H1 (cell line): ENCODE measurements around the gene ANGPTL8. TPM values are rescaled to one million over a fixed set of nuclear protein-coding genes. Genes with fewer than 3 reads are reported as not detected.

ENCODE experiments used
- CTCF ChIA-PET: fragments of 300-600 bp; sonication (Branson Sonifier 250); formaldehyde crosslinking; loops from one replicate; lab custom pipeline; 2021; ENCODE audit not compliant: partially characterized antibody; lab: Charles Lee
- POLR2A ChIA-PET: fragments of 300-600 bp; sonication (Branson Sonifier 250); formaldehyde crosslinking; loops from one replicate; lab custom pipeline; 2021; ENCODE audit warnings: inconsistent platforms; ENCODE audit not compliant: partially characterized antibody; lab: Charles Lee
- DNase-seq, 2 experiments: peaks; one replicate each; pipeline versions ENCODE4 v3.0.0 to v3.0.0-alpha.2; 2010 to 2022; ENCODE audit warnings: low spot score in 2 of 2, low read depth in 1 of 2, mixed read lengths in 1 of 2
- FAIRE-seq: peaks from 2 replicates; lab custom pipeline; 2011; peaks lifted over from hg19 to GRCh38; lab: Jason Lieb, UNC
- H2AFZ ChIP-seq: 2 replicates; pipeline ENCODE4 v1.8.1; 2012; ENCODE audit warnings: low read length, inconsistent platforms
- H2AK5ac ChIP-seq: 2 replicates; pipeline ENCODE4 v1.6.1; 2013; ENCODE audit warnings: low read depth, low read length
- H2BK120ac ChIP-seq: replicated peaks from 2 replicates; pipeline ENCODE3; 2013; ENCODE audit warnings: low read depth, low read length, inconsistent platforms
- H2BK12ac ChIP-seq: 2 replicates; pipeline ENCODE4 v1.6.1; 2013; ENCODE audit warnings: low read depth, low read length
- H2BK15ac ChIP-seq: 2 replicates; pipeline ENCODE4 v1.6.1; 2013; ENCODE audit warnings: low read length
- H2BK20ac ChIP-seq: 2 replicates; pipeline ENCODE4 v1.6.1; 2013; ENCODE audit warnings: low read length
- H2BK5ac ChIP-seq: 2 replicates; pipeline ENCODE4 v1.6.1; 2013; ENCODE audit warnings: low read depth, low read length
- H3K14ac ChIP-seq: 2 replicates; pipeline ENCODE4 v1.6.1; 2013; ENCODE audit warnings: inconsistent platforms; ENCODE audit not compliant: insufficient read length
- H3K18ac ChIP-seq: 2 replicates; pipeline ENCODE4 v1.6.1; 2013; ENCODE audit warnings: low read length; ENCODE audit errors: extremely low read depth
- H3K23ac ChIP-seq: 2 replicates; pipeline ENCODE4 v1.6.1; 2013; ENCODE audit warnings: inconsistent platforms; ENCODE audit not compliant: insufficient read length
- H3K23me2 ChIP-seq: 2 replicates; pipeline ENCODE4 v1.6.1; 2013; ENCODE audit warnings: low read depth, low read length
- H3K27ac ChIP-seq: 2 replicates; pipeline ENCODE4 v1.6.1; 2011; ENCODE audit warnings: low read depth, low read length, inconsistent platforms
- H3K27me3 ChIP-seq, 4 experiments: replicated peaks in 1 of 4; 1 replicate in 1 of 4; 2 replicates in 3 of 4; pipeline versions ENCODE4 v1.6.1 to v1.8.1; 2011 to 2013; ENCODE audit warnings: low read length in 3 of 4, mild to moderate bottlenecking in 3 of 4, inconsistent platforms in 2 of 4, mixed read lengths in 2 of 4, moderate library complexity in 1 of 4; ENCODE audit not compliant: control insufficient read depth in 3 of 4, insufficient read depth in 3 of 4; ENCODE audit errors: extremely low read depth in 1 of 4
- H3K36me3 ChIP-seq, 4 experiments: 2 replicates each; pipeline versions ENCODE4 v1.6.1 to v1.8.1; 2011 to 2013; ENCODE audit warnings: mild to moderate bottlenecking in 4 of 4, low read length in 3 of 4, moderate library complexity in 2 of 4, control low read depth in 1 of 4, inconsistent platforms in 1 of 4; ENCODE audit not compliant: insufficient read depth in 4 of 4, control insufficient read depth in 2 of 4
- H3K4ac ChIP-seq: replicated peaks from 2 replicates; pipeline ENCODE3; 2013; ENCODE audit warnings: low read length, low read depth, mixed read lengths, inconsistent platforms; ENCODE audit not compliant: insufficient read length
- H3K4me1 ChIP-seq, 4 experiments: replicated peaks in 1 of 4; 1 replicate in 1 of 4; 2 replicates in 3 of 4; pipeline versions ENCODE4 v1.6.1 to v1.8.1; 2011 to 2013; ENCODE audit warnings: low read length in 3 of 4, inconsistent platforms in 2 of 4, mixed read lengths in 1 of 4; ENCODE audit not compliant: insufficient read depth in 4 of 4, control insufficient read depth in 3 of 4
- H3K4me2 ChIP-seq, 2 experiments: 2 replicates each; pipeline versions ENCODE4 v1.6.1 to v1.8.1; 2011 to 2013; ENCODE audit warnings: low read depth in 2 of 2, low read length in 2 of 2, control low read depth in 1 of 2, inconsistent platforms in 1 of 2, mild to moderate bottlenecking in 1 of 2; ENCODE audit not compliant: insufficient read depth in 1 of 2
- H3K4me3 ChIP-seq, 4 experiments: fragments of 200-600, 300-600 bp in 1 of 4; sonication (generic), shearing (Covaris generic), sonication (Bioruptor Twin) in 1 of 4; 2 replicates each; pipeline versions ENCODE4 v1.5.1 to v1.8.1; 2011 to 2016; ENCODE audit warnings: low read length in 4 of 4, low read depth in 3 of 4, control low read depth in 2 of 4, inconsistent platforms in 2 of 4, mild to moderate bottlenecking in 2 of 4, mixed read lengths in 1 of 4, moderate library complexity in 1 of 4; ENCODE audit not compliant: insufficient read depth in 2 of 4; ENCODE audit errors: extremely low read depth in 1 of 4
- H3K56ac ChIP-seq: replicated peaks from 2 replicates; pipeline ENCODE3; 2013; ENCODE audit warnings: low read depth, mild to moderate bottlenecking, mixed read lengths, low read length, inconsistent platforms; ENCODE audit not compliant: insufficient read length
- H3K79me1 ChIP-seq: 2 replicates; pipeline ENCODE4 v1.6.1; 2013; ENCODE audit warnings: low read depth, low read length, control low read depth
- H3K79me2 ChIP-seq, 2 experiments: 2 replicates each; pipeline versions ENCODE4 v1.6.1 to v1.8.1; 2012 to 2013; ENCODE audit warnings: low read length in 2 of 2, mild to moderate bottlenecking in 2 of 2, inconsistent platforms in 1 of 2; ENCODE audit not compliant: insufficient read depth in 2 of 2, control insufficient read depth in 1 of 2
- H3K9ac ChIP-seq, 4 experiments: replicated peaks in 1 of 4; 1 replicate in 1 of 4; 2 replicates in 3 of 4; pipeline versions ENCODE4 v1.6.1 to v1.8.1; 2011 to 2013; ENCODE audit warnings: low read depth in 3 of 4, low read length in 3 of 4, control low read depth in 2 of 4, mild to moderate bottlenecking in 2 of 4, moderate library complexity in 2 of 4, inconsistent platforms in 1 of 4; ENCODE audit errors: extremely low read depth in 1 of 4
- H3K9me3 ChIP-seq, 2 experiments: 2 replicates each; pipeline versions ENCODE4 v1.6.1 to v1.8.1; 2012 to 2013; ENCODE audit warnings: mild to moderate bottlenecking in 2 of 2, moderate library complexity in 2 of 2, control low read depth in 1 of 2, inconsistent platforms in 1 of 2, low read depth in 1 of 2, low read length in 1 of 2, mixed read lengths in 1 of 2; ENCODE audit not compliant: insufficient read depth in 2 of 2
- H4K20me1 ChIP-seq, 2 experiments: replicated peaks in 1 of 2; 2 replicates each; pipeline versions ENCODE3 to v1.8.1; 2011 to 2013; ENCODE audit warnings: inconsistent platforms in 2 of 2, low read length in 2 of 2, mild to moderate bottlenecking in 1 of 2; ENCODE audit not compliant: insufficient read depth in 2 of 2, control insufficient read depth in 1 of 2
- H4K5ac ChIP-seq: 2 replicates; pipeline ENCODE4 v1.6.1; 2013; ENCODE audit warnings: low read length, low read depth, mixed read lengths, inconsistent platforms; ENCODE audit not compliant: insufficient read length
- H4K8ac ChIP-seq: 2 replicates; pipeline ENCODE4 v1.8.0; 2013; ENCODE audit warnings: mild to moderate bottlenecking, moderate library complexity, low read length, inconsistent platforms; ENCODE audit not compliant: insufficient read depth; ENCODE audit errors: extremely low read depth
- H4K91ac ChIP-seq: replicated peaks from 2 replicates; pipeline ENCODE3; 2013; ENCODE audit warnings: low read length, mixed read lengths, inconsistent platforms; ENCODE audit not compliant: insufficient read length
- WGBS, 2 experiments: shearing (Covaris generic) in 1 of 2; methylation state at CpG; one replicate each; pipeline versions ENCODE4 v1.1.6 to v1.1.7; 2013 to 2015; ENCODE audit warnings: low lambda C conversion rate in 2 of 2, mixed read lengths in 2 of 2, inconsistent platforms in 1 of 2, low coverage in 1 of 2, missing lambda C conversion rate in 1 of 2; ENCODE audit not compliant: insufficient replicate concordance in 2 of 2, insufficient coverage in 1 of 2, insufficient read length in 1 of 2; ENCODE audit errors: extremely low coverage in 1 of 2, missing lambda C conversion rate in 1 of 2; 5-methylcytosine and 5-hydroxymethylcytosine counted together
- polyA plus RNA-seq, 7 experiments: library from polyadenylated mRNA; depleted of rRNA in 3 of 7; stranded (reverse) in 5 of 7; unstranded in 2 of 7; fragments of >200 nt in 5 of 7; fragments of 200-250 nt in 2 of 7; gene quantifications; 1 replicate in 5 of 7; 2 replicates in 1 of 7; 4 replicates in 1 of 7; pipeline versions ENCODE4 v1.2.1 to v1.2.3, GENCODE V29; 2011 to 2013; ENCODE audit warnings: missing spikeins in 2 of 7, mixed read lengths in 2 of 7
- total RNA-seq: library from RNA; stranded (reverse); fragmentation: NEBNext Ultra II Directional; extraction: Animal tissue kit (Norgen Biotek cat#: 25700); gene quantifications from 2 replicates; pipeline ENCODE4 v1.2.1, GENCODE V29; 2021

Gene ANGPTL8
- total and polyA plus RNA-seq, 2 of the 8 experiments (the other 6 are each of a cell fraction or from before 2014, with no cell fraction given) = not detected

GRCh38 chr19:11191273-11191755, 48.1 kb upstream of the ANGPTL8 start:
- Histone ChIP-seq H3K27ac (no peak overlapping the region), H4K91ac (no peak overlapping the region), H3K23ac (no peak overlapping the region), H2BK120ac (no peak overlapping the region), H2AFZ (no peak overlapping the region), H3K4me3 (no peak overlapping the region), H2AK5ac (no peak overlapping the region), H2BK12ac (no peak overlapping the region), H4K20me1 (peaks cover 0 to 2% of the 10 kb centered on the region in 2 experiments), H3K79me1 (no peaks in the 10 kb centered on the region; the same call in 1 of the 2 replicates), H3K4me1 (peaks cover 0 to 1% (median 0%) of the 10 kb centered on the region in 4 experiments; a peak in 2 of 7 replicates), H3K23me2 (no peaks in the 10 kb centered on the region; the same call in 1 of the 2 replicates), H3K14ac (no peak overlapping the region), H3K9me3 (no peaks in the 10 kb centered on the region), H3K9ac (no peak overlapping the region), H3K36me3 (peaks cover 2 to 27% (median 10%) of the 10 kb centered on the region in 4 experiments; a peak in 6 of 8 replicates), H3K18ac (no peak overlapping the region), H4K5ac (no peak overlapping the region), H2BK15ac (no peak overlapping the region), H3K27me3 (no peaks in the 10 kb centered on the region), H3K56ac (no peak overlapping the region), H4K8ac (no peak overlapping the region), H3K4me2 (no peak overlapping the region), H3K79me2 (no peaks in the 10 kb centered on the region), H2BK5ac (no peak overlapping the region), H3K4ac (no peak overlapping the region), H2BK20ac (no peak overlapping the region)
- POLR2A ChIA-PET = interaction anchor here (1.3 to 2.3 kb wide), 3 partner anchors 12 to 49 kb away, joined by 3 to 7 read pairs (median 3); no protein-coding TSS in a partner anchor
- CTCF ChIA-PET = interaction anchor here (0.6 to 1.9 kb wide), 9 partner anchors 8 to 69 kb away, joined by 3 to 6 read pairs (median 4); no protein-coding TSS in a partner anchor
- FAIRE-seq (no peak), DNase-seq (peak in 1 of 2 experiments; percentile 59)
- WGBS, 2 experiments = 92% methylated on average over 7 of the region's 8 CpGs; no CpG with 5 or more reads in 1 of the 2 experiments
